GM12878 (cell line): ENCODE results near the gene UBL4A. TPM values are rescaled to one million over a fixed set of nuclear protein-coding genes. Genes with fewer than 3 reads are reported as not detected.

Experiments used
- ATAC-seq: fragments of 200-7000 bp; cut with Tn5 transposase; 3 replicates; pipeline ENCODE4 v1.9.1; 2020; ENCODE audit warnings: mild to moderate bottlenecking, moderate library complexity
- BruUV-seq: library from RNA; stranded (reverse); fragments of 400-500 nt; replicated peaks from 2 replicates; lab custom pipeline; 2021; lab: Mats Ljungman, UMichigan
- CTCF ChIA-PET: fragments of 300-600 bp; sonication (Branson Sonifier 250); formaldehyde crosslinking; extraction: SDS; loops from one replicate; lab custom pipeline; 2021; ENCODE audit warnings: inconsistent platforms; lab: Yijun Ruan, JAX
- POLR2A ChIA-PET: fragments of 350-600 bp; formaldehyde crosslinking; extraction: SDS; loops from one replicate; lab custom pipeline; 2021; ENCODE audit warnings: inconsistent platforms; lab: Charles Lee
- RAD21 ChIA-PET: fragments of 300-600 bp; sonication (Branson Sonifier 250); formaldehyde crosslinking; loops from one replicate; lab custom pipeline; 2023; ENCODE audit warnings: antibody characterized with exemption; ENCODE audit not compliant: unreplicated experiment; lab: Charles Lee
- SMC1A ChIA-PET: fragments of 300-600 bp; sonication (Branson Sonifier 250); formaldehyde crosslinking; loops from one replicate; lab custom pipeline; 2023; ENCODE audit not compliant: unreplicated experiment, uncharacterized antibody; lab: Charles Lee
- DNase-seq: peaks from one replicate; pipeline ENCODE4 v3.0.0-alpha.2; 2011; ENCODE audit warnings: low read depth, low spot score
- FAIRE-seq: peaks from 3 replicates; lab custom pipeline; 2011; peaks lifted over from hg19 to GRCh38; lab: Jason Lieb, UNC
- H2AFZ ChIP-seq: 2 replicates; pipeline ENCODE4 v1.6.0; 2011; ENCODE audit warnings: low read depth, low read length, control low read depth; ENCODE audit not compliant: control insufficient read depth
- H3K27ac ChIP-seq: 2 replicates; pipeline ENCODE4 v1.5.1; 2011; ENCODE audit warnings: control low read depth; ENCODE audit not compliant: control insufficient read depth, insufficient read depth
- H3K27me3 ChIP-seq, 2 experiments: replicated peaks in 1 of 2; 2 replicates each; pipeline versions ENCODE4 v1.6.0 to v1.6.1; 2011; ENCODE audit warnings: low read length in 1 of 2; ENCODE audit not compliant: control insufficient read depth in 2 of 2, insufficient read depth in 2 of 2
- H3K36me3 ChIP-seq, 2 experiments: 2 replicates each; pipeline ENCODE4 v1.5.1; 2011; ENCODE audit warnings: low read length in 1 of 2; ENCODE audit not compliant: control insufficient read depth in 2 of 2, insufficient read depth in 2 of 2
- H3K4me1 ChIP-seq: 2 replicates; pipeline ENCODE4 v1.6.1; 2011; ENCODE audit warnings: mild to moderate bottlenecking, low read length, moderate library complexity, mixed read lengths; ENCODE audit not compliant: control insufficient read depth, insufficient read depth
- H3K4me2 ChIP-seq: 2 replicates; pipeline ENCODE4 v1.6.0; 2011; ENCODE audit warnings: control low read depth; ENCODE audit not compliant: control insufficient read depth, insufficient read depth
- H3K4me3 ChIP-seq: fragments of 200-600 bp; sonication (generic); 2 replicates; pipeline ENCODE4 v1.5.1; 2016
- H3K79me2 ChIP-seq: 2 replicates; pipeline ENCODE4 v1.6.0; 2011; ENCODE audit warnings: low read length; ENCODE audit not compliant: control insufficient read depth, insufficient read depth
- H3K9ac ChIP-seq: 2 replicates; pipeline ENCODE4 v1.8.0; 2011; ENCODE audit warnings: low read length, control low read depth, mixed read lengths; ENCODE audit not compliant: control insufficient read depth, insufficient read depth
- H3K9me3 ChIP-seq: replicated peaks from 3 replicates; pipeline ENCODE4 v1.5.1; 2011; ENCODE audit warnings: mild to moderate bottlenecking, low read length; ENCODE audit not compliant: control insufficient read depth, insufficient read depth
- H4K20me1 ChIP-seq: 2 replicates; pipeline ENCODE4 v1.6.0; 2011; ENCODE audit not compliant: control insufficient read depth, insufficient read depth
- ATF3 ChIP-seq: IDR thresholded peaks from 2 replicates; pipeline ENCODE4 v1.6.1; 2011; ENCODE audit warnings: low read depth, mild to moderate bottlenecking, low read length, moderate library complexity, borderline replicate concordance; ENCODE audit errors: extremely low read depth
- CBFB ChIP-seq: IDR thresholded peaks from 2 replicates; pipeline ENCODE4 v1.6.1; 2016; ENCODE audit warnings: antibody characterized with exemption, low read depth
- CEBPB ChIP-seq, 2 experiments: fragments of 150-350 bp in 1 of 2; IDR thresholded peaks; 2 replicates each; pipeline ENCODE4 v1.6.1; 2012 to 2014; ENCODE audit warnings: low read depth in 2 of 2, low read length in 2 of 2, borderline replicate concordance in 1 of 2, inconsistent platforms in 1 of 2
- CHD1 ChIP-seq: IDR thresholded peaks from 2 replicates; pipeline ENCODE4 v1.6.1; 2012; ENCODE audit warnings: low read depth, low read length, improper control_type of control experiment
- GABPA ChIP-seq: IDR thresholded peaks from 2 replicates; pipeline ENCODE4 v1.6.1; 2014; ENCODE audit warnings: antibody characterized with exemption, low read depth, mild to moderate bottlenecking, inconsistent platforms
- KAT2A ChIP-seq: conservative IDR thresholded peaks from 2 replicates; pipeline ENCODE4 v1.6.1; 2011; ENCODE audit warnings: low read depth, low read length; ENCODE audit not compliant: control insufficient read depth
- NFYB ChIP-seq: IDR thresholded peaks from 2 replicates; pipeline ENCODE4 v1.6.1; 2011; ENCODE audit warnings: low read depth, mild to moderate bottlenecking, low read length, improper control_type of control experiment, moderate library complexity; ENCODE audit not compliant: insufficient read depth
- NKRF ChIP-seq: fragments of 450-650 bp; conservative IDR thresholded peaks from 2 replicates; pipeline ENCODE4 v1.6.1; 2017; ENCODE audit warnings: mild to moderate bottlenecking, moderate library complexity
- NR2C2 ChIP-seq: IDR thresholded peaks from 2 replicates; pipeline ENCODE4 v1.6.1; 2011; ENCODE audit warnings: borderline replicate concordance, low read depth; ENCODE audit not compliant: control insufficient read depth, insufficient read length
- SIX5 ChIP-seq: IDR thresholded peaks from 2 replicates; pipeline ENCODE4 v1.6.1; 2011; ENCODE audit warnings: mild to moderate bottlenecking, low read depth, low read length, moderate library complexity; ENCODE audit not compliant: severe bottlenecking
- TCF12 ChIP-seq: IDR thresholded peaks from 2 replicates; pipeline ENCODE4 v1.6.1; 2011; ENCODE audit warnings: low read depth, mild to moderate bottlenecking, low read length
- ZNF687 ChIP-seq: fragments of 450-650 bp; IDR thresholded peaks from 2 replicates; pipeline ENCODE4 v1.6.1; 2017; ENCODE audit warnings: mild to moderate bottlenecking, moderate library complexity
- WGBS: methylation state at CpG from one replicate; pipeline ENCODE4 v1.1.6; 2016; ENCODE audit warnings: low lambda C conversion rate; ENCODE audit not compliant: insufficient replicate concordance, insufficient coverage; ENCODE audit errors: missing lambda C conversion rate; 5-methylcytosine and 5-hydroxymethylcytosine counted together
- in situ Hi-C: fragments of 300-500 bp; cut with MboI; formaldehyde crosslinking; loops from 9 replicates; pipeline ENCODE4 v1.14.3; 2018; ENCODE audit warnings: mixed read lengths
- intact Hi-C: fragments of 100-400 bp; cut with micrococcal nuclease; formaldehyde crosslinking; loops from one replicate; pipeline ENCODE4 v1.14.2; 2022; ENCODE audit not compliant: unreplicated experiment
- polyA plus RNA-seq, 11 experiments: library from polyadenylated mRNA; depleted of rRNA in 4 of 11; unstranded in 6 of 11; stranded (reverse) in 5 of 11; fragments of >200 nt; fragmentation: Nextera tagmentation in 4 of 11; fragmentation: Illumina TruSeq in 1 of 11; extraction: Ambion mirVana in 4 of 11; extraction: Trizol in 1 of 11; gene quantifications; 1 replicate in 1 of 11; 2 replicates in 10 of 11; pipeline versions ENCODE4 v1.2.1 to v1.2.3, GENCODE V29; 2011 to 2016; ENCODE audit warnings: inconsistent platforms in 2 of 11, missing spikeins in 2 of 11, low read depth in 1 of 11
- total RNA-seq, 4 experiments: library from RNA; depleted of rRNA in 3 of 4; stranded (reverse); fragments of >200 nt in 3 of 4; fragmentation: Illumina TruSeq in 1 of 4; extraction: Trizol in 1 of 4; gene quantifications; 2 replicates each; pipeline versions ENCODE4 v1.2.1 to v1.2.3, GENCODE V29; 2013 to 2021

Gene UBL4A
- total and polyA plus RNA-seq, 10 of the 15 experiments (the other 5 are each of a cell fraction or from before 2014, with no cell fraction given) = 4.2 to 49.9 (median 34.0) TPM

GRCh38 chrX:154441984-154442707 lies 44.3 kb downstream of the UBL4A start:
- WGBS = 73% methylated on average over 21 of the region's 21 CpGs
- H2AFZ ChIP-seq = no peak overlapping the region
- no peak overlapping the region for H3K4me3 ChIP-seq
- peaks cover 26% of the 10 kb centered on the region for H3K79me2 ChIP-seq
- SMC1A ChIA-PET = no interaction called here
- RAD21 ChIA-PET = no interaction called here
- no peak overlapping the region for H3K27ac ChIP-seq
- BruUV-seq = TSS peak; percentile 61
- DNase-seq = no peak
- H3K4me2 ChIP-seq = no peak overlapping the region
- H3K4me1 ChIP-seq = 0 out of 2 replicates have a peak, but pooled peaks cover 3% of the 10 kb centered on the region
- no peaks in the 10 kb centered on the region for H4K20me1 ChIP-seq
- no peak overlapping the region for H3K9ac ChIP-seq
- CTCF ChIA-PET = no interaction called here
- no peak for ATAC-seq
- POLR2A ChIA-PET = no interaction called here
- intact Hi-C loops (no loop called here), in situ Hi-C loops (no loop called here)
- peaks cover 0 to 5% of the 10 kb centered on the region in 2 experiments; a peak in 1 of 4 replicates for H3K36me3 ChIP-seq
- H3K27me3 ChIP-seq = no peaks in the 10 kb centered on the region
- no peak for FAIRE-seq
- TF ChIP-seq ZNF687 (no peak), KAT2A (no peak), NR2C2 (no peak), TCF12 (no peak), CEBPB (IDR thresholded peaks at IDR 0.05; ENCODE audit: borderline replicate concordance in 1 of 2, low read depth in 2 of 2, low read length in 2 of 2) (no peak), SIX5 (no peak), CHD1 (no peak), NFYB (no peak), ATF3 (no peak), CBFB (no peak), NKRF (no peak), GABPA (no peak)
- H3K9me3 ChIP-seq = no peaks in the 10 kb centered on the region
